Measurements from ENCODE around the gene HEMK1.

HEMK1 gene

DNA sequence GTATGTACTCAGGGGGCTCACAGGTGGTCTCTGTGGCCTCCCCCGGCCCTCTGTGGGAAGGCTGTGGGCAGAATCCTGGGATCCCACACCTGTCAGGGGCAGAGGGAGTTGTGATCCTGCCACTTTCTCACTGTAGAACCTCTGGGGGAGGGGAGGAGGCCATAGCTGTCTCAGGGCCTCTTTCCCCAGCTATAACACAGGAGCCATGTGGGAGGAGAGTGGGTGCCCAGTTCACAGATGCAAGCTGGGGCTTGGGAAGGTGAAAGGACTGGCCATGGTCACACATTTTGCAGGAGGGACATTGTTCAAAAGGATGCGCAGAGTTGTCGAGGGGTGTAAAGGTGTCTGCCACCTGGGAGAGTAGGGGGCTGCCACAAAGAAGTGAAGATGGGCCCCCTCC, 59.3 kb downstream of the HEMK1 start:
- peaks cover 31% of the 10 kb centered on the region for H3K4me1 ChIP-seq (ENCODE audit: control insufficient read depth, insufficient read depth, low read length)
- no peaks in the 10 kb centered on the region for H3K36me3 ChIP-seq (ENCODE audit: control insufficient read depth, insufficient read depth, low read length)
- H3K9me3 ChIP-seq (ENCODE audit: control insufficient read depth, low read length) = no peaks in the 10 kb centered on the region

DNA sequence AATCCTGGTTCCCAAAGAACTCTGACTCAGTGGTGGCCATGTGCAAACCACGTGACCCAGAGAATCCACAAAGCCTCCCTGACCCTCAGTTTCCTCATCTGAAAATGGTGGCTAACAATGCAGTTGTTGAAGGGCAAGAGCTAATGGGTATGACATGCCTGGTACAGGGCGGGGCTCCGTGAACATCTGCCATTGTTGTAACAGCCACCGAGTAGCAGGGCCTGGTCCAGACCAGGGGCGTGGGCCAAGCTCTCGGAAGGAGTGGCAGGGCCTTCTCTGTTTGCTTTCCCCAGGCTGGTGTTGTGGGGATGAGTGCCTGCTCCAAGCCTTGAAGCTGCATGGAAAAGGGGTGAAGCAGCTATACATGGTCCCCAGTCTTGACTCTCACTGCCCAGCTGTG, 61.1 kb downstream of the HEMK1 start:
- H3K4me3 ChIP-seq (ENCODE audit: low read length) = no peak overlapping the region
- no peaks in the 10 kb centered on the region for H3K36me3 ChIP-seq (ENCODE audit: control insufficient read depth, insufficient read depth, low read length)
- no peak overlapping the region for H3K9ac ChIP-seq (ENCODE audit: low read length)
- H3K9me3 ChIP-seq (ENCODE audit: control insufficient read depth, low read length) = no peaks in the 10 kb centered on the region
- peaks cover 18% of the 10 kb centered on the region for H3K4me1 ChIP-seq (ENCODE audit: control insufficient read depth, insufficient read depth, low read length)
- H3K27me3 ChIP-seq (ENCODE audit: control insufficient read depth, insufficient read depth, low read length) = no peaks in the 10 kb centered on the region

More for the DNA sequence above, 59.3 kb downstream of the HEMK1 start:
- H3K4me3 ChIP-seq (ENCODE audit: low read length) = no peak overlapping the region
- no peak overlapping the region for H3K9ac ChIP-seq (ENCODE audit: low read length)
- no peaks in the 10 kb centered on the region for H3K27me3 ChIP-seq (ENCODE audit: control insufficient read depth, insufficient read depth, low read length)

DNA sequence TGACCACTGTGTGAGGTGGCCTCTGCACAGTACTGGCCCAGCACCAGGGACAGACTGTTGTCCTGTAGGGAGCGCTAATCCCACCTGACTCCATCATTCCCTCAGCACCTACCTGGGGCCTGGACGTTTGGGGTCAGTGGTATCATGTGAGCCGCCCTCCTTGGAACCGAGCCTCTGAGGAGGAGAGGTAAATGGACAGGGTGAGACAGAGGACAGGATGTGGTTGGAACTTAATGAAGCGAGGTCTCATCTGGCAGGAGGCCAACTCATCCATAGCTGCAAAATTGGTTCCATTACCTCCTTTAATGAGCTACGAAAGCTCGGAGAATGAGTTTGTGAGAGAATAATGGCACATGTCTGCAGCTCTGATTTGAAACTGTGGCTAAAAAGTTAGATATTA, 61.6 kb downstream of the HEMK1 start:
- Histone ChIP-seq H3K4me1 (ENCODE audit: control insufficient read depth, insufficient read depth, low read length) (peaks cover 18% of the 10 kb centered on the region), H3K4me3 (ENCODE audit: low read length) (no peak overlapping the region), H3K27me3 (ENCODE audit: control insufficient read depth, insufficient read depth, low read length) (no peaks in the 10 kb centered on the region), H3K9ac (ENCODE audit: low read length) (no peak overlapping the region), H3K36me3 (ENCODE audit: control insufficient read depth, insufficient read depth, low read length) (no peaks in the 10 kb centered on the region), H3K9me3 (ENCODE audit: control insufficient read depth, low read length) (no peaks in the 10 kb centered on the region)

DNA sequence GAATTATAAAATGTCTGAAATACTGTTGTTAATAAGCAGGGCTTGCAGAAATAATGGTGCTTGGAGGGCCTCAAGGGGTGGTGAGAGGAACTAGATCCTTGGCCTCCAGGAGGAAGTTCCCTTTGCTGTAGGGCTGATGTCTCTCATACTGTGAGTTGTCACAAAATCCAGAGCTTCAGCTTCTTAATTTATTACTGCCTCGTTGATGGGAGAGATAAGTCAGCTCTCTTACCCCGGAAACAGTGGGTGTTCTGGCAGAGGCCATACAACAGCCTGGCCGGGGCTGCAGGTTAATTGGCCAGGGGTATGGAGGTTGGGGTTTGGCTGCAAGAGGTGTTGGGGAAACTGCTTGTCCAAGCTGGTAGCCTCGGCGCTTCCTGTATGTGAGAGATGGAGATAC, 63.1 kb downstream of the HEMK1 start:
- H3K4me1 ChIP-seq (ENCODE audit: control insufficient read depth, insufficient read depth, low read length) = peaks cover 14% of the 10 kb centered on the region
- no peak overlapping the region for H3K4me3 ChIP-seq (ENCODE audit: low read length)
- no peaks in the 10 kb centered on the region for H3K36me3 ChIP-seq (ENCODE audit: control insufficient read depth, insufficient read depth, low read length)
- H3K9ac ChIP-seq (ENCODE audit: low read length) = no peak overlapping the region
- no peaks in the 10 kb centered on the region for H3K27me3 ChIP-seq (ENCODE audit: control insufficient read depth, insufficient read depth, low read length)
- H3K9me3 ChIP-seq (ENCODE audit: control insufficient read depth, low read length) = no peaks in the 10 kb centered on the region

DNA sequence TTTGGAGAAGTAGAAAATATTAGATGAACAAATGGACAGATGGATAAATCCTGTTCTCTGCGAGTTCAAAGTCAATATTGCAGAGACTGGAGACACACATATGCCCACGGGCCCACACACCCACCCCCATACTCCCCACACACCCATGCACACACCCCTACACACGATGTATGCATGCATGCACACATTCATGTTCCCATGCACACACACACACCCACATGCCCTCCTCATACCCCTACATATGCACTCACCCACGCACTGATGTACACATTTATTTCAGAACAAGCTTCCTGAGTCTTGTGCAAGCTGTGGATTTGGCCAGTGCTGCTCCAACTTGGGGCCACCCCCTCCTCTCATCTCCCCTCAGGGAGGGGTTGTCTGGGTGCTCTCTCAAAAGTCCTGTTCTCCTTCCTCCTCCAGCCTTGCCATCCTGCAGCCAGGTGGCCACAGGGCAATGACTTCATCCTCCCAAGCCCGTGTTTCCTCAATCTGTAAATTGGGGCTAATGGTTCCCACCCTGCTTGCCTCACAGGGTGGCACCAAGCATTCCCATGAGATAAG, 64.0 kb downstream of the HEMK1 start:
- peaks cover 8% of the 10 kb centered on the region for H3K4me1 ChIP-seq (ENCODE audit: control insufficient read depth, insufficient read depth, low read length)
- H3K27me3 ChIP-seq (ENCODE audit: control insufficient read depth, insufficient read depth, low read length) = no peaks in the 10 kb centered on the region
- H3K4me3 ChIP-seq (ENCODE audit: low read length) = no peak overlapping the region
- H3K9ac ChIP-seq (ENCODE audit: low read length) = no peak overlapping the region
- no peaks in the 10 kb centered on the region for H3K36me3 ChIP-seq (ENCODE audit: control insufficient read depth, insufficient read depth, low read length)
- H3K9me3 ChIP-seq (ENCODE audit: control insufficient read depth, low read length) = no peaks in the 10 kb centered on the region

DNA sequence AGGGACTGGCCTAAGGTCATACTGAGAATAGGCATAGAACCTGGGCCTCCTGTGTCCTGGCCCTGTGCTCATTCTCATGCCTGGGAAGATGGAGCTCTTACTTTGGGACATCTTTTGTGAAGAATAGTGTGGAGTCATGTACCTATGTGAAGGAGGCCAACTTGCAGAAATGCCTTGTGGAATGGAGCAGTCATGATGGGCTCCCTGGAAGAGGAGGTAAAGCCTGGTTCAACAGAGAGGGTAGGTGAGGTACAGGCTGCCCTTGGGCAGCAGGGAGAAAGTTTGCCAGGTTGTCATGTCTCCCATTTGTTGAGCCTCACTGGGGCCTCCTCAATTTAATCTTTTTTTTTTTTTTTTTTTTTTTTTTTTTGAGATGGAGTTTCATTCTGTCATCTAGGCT, 65.7 kb downstream of the HEMK1 start:
- Histone ChIP-seq H3K9ac (ENCODE audit: low read length) (no peak overlapping the region), H3K9me3 (ENCODE audit: control insufficient read depth, low read length) (no peaks in the 10 kb centered on the region), H3K36me3 (ENCODE audit: control insufficient read depth, insufficient read depth, low read length) (no peaks in the 10 kb centered on the region), H3K4me3 (ENCODE audit: low read length) (no peak overlapping the region), H3K27me3 (ENCODE audit: control insufficient read depth, insufficient read depth, low read length) (no peaks in the 10 kb centered on the region), H3K4me1 (ENCODE audit: control insufficient read depth, insufficient read depth, low read length) (peaks cover 3% of the 10 kb centered on the region)

DNA sequence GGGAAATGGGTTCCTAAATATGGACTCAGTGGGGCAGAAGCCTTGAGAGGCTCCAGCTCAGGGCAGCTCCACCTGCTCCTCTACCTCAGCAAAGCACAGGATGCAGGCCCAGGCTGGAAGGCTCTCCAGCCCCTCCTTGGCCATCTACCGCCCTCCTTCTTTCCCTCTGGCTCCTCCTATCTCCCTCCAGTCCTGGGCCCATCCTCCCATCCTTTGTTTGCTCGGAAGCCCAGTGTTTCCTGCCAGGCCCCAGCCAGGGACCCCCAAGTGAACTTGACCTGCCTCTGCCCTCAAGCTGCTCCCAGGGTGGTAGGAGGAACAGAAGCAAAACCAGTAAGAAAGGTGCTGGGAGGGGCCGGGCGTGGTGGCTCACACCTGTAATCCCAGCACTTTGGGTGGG, 67.7 kb downstream of the HEMK1 start:
- no peak overlapping the region for H3K9ac ChIP-seq (ENCODE audit: low read length)
- H3K9me3 ChIP-seq (ENCODE audit: control insufficient read depth, low read length) = no peaks in the 10 kb centered on the region
- H3K36me3 ChIP-seq (ENCODE audit: control insufficient read depth, insufficient read depth, low read length) = no peaks in the 10 kb centered on the region
- no peak overlapping the region for H3K4me3 ChIP-seq (ENCODE audit: low read length)
- no peaks in the 10 kb centered on the region for H3K27me3 ChIP-seq (ENCODE audit: control insufficient read depth, insufficient read depth, low read length)
- H3K4me1 ChIP-seq (ENCODE audit: control insufficient read depth, insufficient read depth, low read length) = no peaks in the 10 kb centered on the region

DNA sequence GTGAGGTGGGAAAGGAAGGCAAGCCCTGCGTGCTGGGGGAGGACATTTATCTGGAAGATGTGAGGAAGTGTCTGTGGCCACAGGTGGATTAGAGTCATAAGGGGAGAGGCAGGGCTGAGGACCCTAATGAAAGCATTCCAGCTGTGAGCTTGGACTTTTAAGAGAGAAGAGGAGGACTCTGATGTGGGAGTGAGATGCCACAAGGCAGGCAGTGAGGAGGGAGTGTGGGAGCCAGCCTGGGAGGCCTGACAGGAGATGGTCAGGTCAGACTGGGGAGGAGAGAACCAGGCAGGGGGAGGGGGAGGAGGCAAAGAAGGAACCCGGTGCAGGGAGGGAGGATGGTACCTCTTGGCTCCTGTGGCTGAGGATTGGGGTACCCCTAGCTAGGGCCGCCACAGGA, 68.6 kb downstream of the HEMK1 start:
- no peaks in the 10 kb centered on the region for H3K27me3 ChIP-seq (ENCODE audit: control insufficient read depth, insufficient read depth, low read length)
- no peak overlapping the region for H3K9ac ChIP-seq (ENCODE audit: low read length)
- no peak overlapping the region for H3K4me3 ChIP-seq (ENCODE audit: low read length)
- no peaks in the 10 kb centered on the region for H3K4me1 ChIP-seq (ENCODE audit: control insufficient read depth, insufficient read depth, low read length)
- H3K36me3 ChIP-seq (ENCODE audit: control insufficient read depth, insufficient read depth, low read length) = no peaks in the 10 kb centered on the region
- no peaks in the 10 kb centered on the region for H3K9me3 ChIP-seq (ENCODE audit: control insufficient read depth, low read length)

DNA sequence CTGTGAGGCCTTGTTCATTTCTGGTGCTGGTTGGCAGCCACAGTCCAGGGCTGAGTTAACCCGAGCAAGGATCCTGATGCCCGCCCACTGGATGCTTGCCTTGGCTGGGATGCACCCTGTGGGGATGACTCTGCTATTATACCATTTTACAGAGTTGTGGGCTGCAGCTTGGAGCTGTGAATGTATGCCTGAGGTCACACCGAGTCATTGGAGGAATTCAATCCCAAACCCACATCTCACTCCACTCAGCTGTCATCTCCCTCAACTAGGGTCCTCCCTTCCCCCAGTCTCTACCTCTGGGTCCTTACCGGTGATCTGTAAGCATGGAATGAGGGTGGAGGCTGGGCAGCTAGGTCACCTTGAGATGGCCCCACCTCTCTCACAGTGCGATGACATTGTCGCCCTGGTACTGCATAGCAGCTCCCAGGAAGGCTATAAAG, 69.8 kb downstream of the HEMK1 start:
- Histone ChIP-seq H3K9me3 (ENCODE audit: control insufficient read depth, low read length) (no peaks in the 10 kb centered on the region), H3K27me3 (ENCODE audit: control insufficient read depth, insufficient read depth, low read length) (no peaks in the 10 kb centered on the region), H3K4me1 (ENCODE audit: control insufficient read depth, insufficient read depth, low read length) (no peaks in the 10 kb centered on the region), H3K4me3 (ENCODE audit: low read length) (no peak overlapping the region), H3K36me3 (ENCODE audit: control insufficient read depth, insufficient read depth, low read length) (no peaks in the 10 kb centered on the region), H3K9ac (ENCODE audit: low read length) (no peak overlapping the region)

DNA sequence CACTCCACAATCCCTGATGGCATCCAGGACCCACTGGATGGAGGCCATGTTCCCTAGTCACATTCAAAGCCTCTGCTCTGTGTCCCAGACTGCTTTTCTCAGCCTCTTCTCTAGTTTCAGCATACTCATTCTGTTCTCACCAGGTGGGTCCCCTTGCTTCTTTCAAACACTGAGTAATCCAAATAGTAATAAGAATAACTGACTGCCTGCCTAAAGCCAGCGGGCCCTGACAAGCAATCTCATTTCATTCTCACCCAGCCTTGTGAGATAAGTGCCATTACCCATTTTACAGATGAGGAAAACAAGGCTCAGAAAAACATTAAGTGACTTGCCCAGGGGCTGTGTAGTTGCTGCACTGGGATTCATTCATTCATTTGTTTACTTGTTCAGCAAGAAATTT, 73.1 kb downstream of the HEMK1 start:
- no peaks in the 10 kb centered on the region for H3K27me3 ChIP-seq (ENCODE audit: control insufficient read depth, insufficient read depth, low read length)
- no peaks in the 10 kb centered on the region for H3K36me3 ChIP-seq (ENCODE audit: control insufficient read depth, insufficient read depth, low read length)
- no peaks in the 10 kb centered on the region for H3K4me1 ChIP-seq (ENCODE audit: control insufficient read depth, insufficient read depth, low read length)
- no peak overlapping the region for H3K4me3 ChIP-seq (ENCODE audit: low read length)
- no peak overlapping the region for H3K9ac ChIP-seq (ENCODE audit: low read length)
- no peaks in the 10 kb centered on the region for H3K9me3 ChIP-seq (ENCODE audit: control insufficient read depth, low read length)

DNA sequence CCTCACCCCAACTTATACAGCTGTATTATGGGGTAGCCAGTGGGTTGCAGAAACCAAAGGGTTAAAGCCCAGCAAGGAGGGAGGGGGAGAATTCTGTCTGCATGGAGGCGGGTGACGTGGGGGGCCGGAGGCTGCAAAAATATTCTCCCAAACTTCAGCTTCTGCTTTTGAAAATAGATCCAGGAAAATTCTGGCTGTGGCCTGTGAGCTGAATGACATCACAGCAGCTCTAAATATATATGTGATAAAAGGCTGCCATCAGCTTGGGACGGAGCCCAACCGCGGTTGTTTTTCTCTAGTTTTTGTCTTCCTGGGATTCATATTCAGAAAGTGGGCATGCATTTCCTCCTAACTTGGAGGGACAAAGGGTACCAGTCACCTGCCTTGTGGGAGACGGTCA, 75.2 kb downstream of the HEMK1 start:
- Histone ChIP-seq H3K9ac (ENCODE audit: low read length) (no peak overlapping the region), H3K4me1 (ENCODE audit: control insufficient read depth, insufficient read depth, low read length) (no peaks in the 10 kb centered on the region), H3K4me3 (ENCODE audit: low read length) (no peak overlapping the region), H3K27me3 (ENCODE audit: control insufficient read depth, insufficient read depth, low read length) (no peaks in the 10 kb centered on the region), H3K36me3 (ENCODE audit: control insufficient read depth, insufficient read depth, low read length) (no peaks in the 10 kb centered on the region), H3K9me3 (ENCODE audit: control insufficient read depth, low read length) (no peaks in the 10 kb centered on the region)

DNA sequence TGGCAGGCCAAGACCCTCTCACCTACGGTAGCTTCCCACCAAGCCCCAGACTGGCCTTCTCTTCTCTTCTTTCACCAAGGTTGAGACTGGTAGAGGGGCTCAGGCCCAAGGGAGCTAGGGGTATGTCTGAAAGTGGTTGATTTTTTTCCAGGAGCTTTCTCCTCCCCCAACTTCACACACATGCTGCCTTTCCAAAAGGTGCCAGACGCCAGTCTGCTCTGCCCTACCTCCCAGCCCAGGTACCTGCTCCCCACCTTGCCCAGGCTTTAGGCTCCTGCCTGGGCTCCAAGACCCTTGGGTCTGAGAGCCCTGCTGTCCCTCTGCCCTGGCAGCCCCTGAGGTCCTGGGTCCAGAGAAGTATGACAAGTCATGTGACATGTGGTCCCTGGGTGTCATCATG, 76.1 kb downstream of the HEMK1 start:
- Histone ChIP-seq H3K4me3 (ENCODE audit: low read length) (no peak overlapping the region), H3K36me3 (ENCODE audit: control insufficient read depth, insufficient read depth, low read length) (no peaks in the 10 kb centered on the region), H3K9me3 (ENCODE audit: control insufficient read depth, low read length) (no peaks in the 10 kb centered on the region), H3K9ac (ENCODE audit: low read length) (no peak overlapping the region), H3K4me1 (ENCODE audit: control insufficient read depth, insufficient read depth, low read length) (no peaks in the 10 kb centered on the region), H3K27me3 (ENCODE audit: control insufficient read depth, insufficient read depth, low read length) (no peaks in the 10 kb centered on the region)

Data from mucosa of stomach (tissue), 1 donor.